IMR-90 (cell line): ENCODE data around the gene RMC1. TPM values are rescaled to one million over a fixed set of nuclear protein-coding genes. Genes with fewer than 3 reads are reported as not detected.

Experiments
- ATAC-seq: fragments of 200-7000 bp; cut with Tn5 transposase; 2 replicates; pipeline ENCODE4 v1.9.1; 2020; ENCODE audit warnings: low read depth, mild to moderate bottlenecking, moderate library complexity
- BruUV-seq: library from RNA; stranded (reverse); fragments of 400-500 nt; replicated peaks from 2 replicates; lab custom pipeline; 2021; lab: Mats Ljungman, UMichigan
- CTCF ChIA-PET: fragments of 300-600 bp; formaldehyde crosslinking; extraction: SDS; loops from one replicate; lab custom pipeline; 2021; ENCODE audit warnings: antibody characterized with exemption; lab: Yijun Ruan, JAX
- POLR2A ChIA-PET: fragments of 300-600 bp; sonication (Branson Sonifier 250); formaldehyde crosslinking; loops from one replicate; lab custom pipeline; 2022; ENCODE audit warnings: antibody characterized with exemption; ENCODE audit not compliant: unreplicated experiment; lab: Charles Lee
- DNase-seq: peaks from one replicate; pipeline ENCODE4 v3.0.0; 2013
- H2AFZ ChIP-seq: replicated peaks from 2 replicates; pipeline ENCODE3; 2013; ENCODE audit warnings: low read length, mild to moderate bottlenecking; ENCODE audit not compliant: poor library complexity
- H2AK5ac ChIP-seq: 2 replicates; pipeline ENCODE4 v1.6.1; 2013; ENCODE audit warnings: low read depth, low read length, inconsistent platforms
- H2AK9ac ChIP-seq: replicated peaks from 2 replicates; pipeline ENCODE3; 2013; ENCODE audit warnings: mild to moderate bottlenecking, low read depth, low read length, moderate library complexity; ENCODE audit not compliant: poor library complexity
- H2BK120ac ChIP-seq: 2 replicates; pipeline ENCODE4 v1.6.1; 2013; ENCODE audit warnings: low read depth, low read length, inconsistent platforms
- H2BK15ac ChIP-seq: 3 replicates; pipeline ENCODE4 v1.6.1; 2013; ENCODE audit warnings: low read depth, low read length, inconsistent platforms
- H2BK20ac ChIP-seq: 2 replicates; pipeline ENCODE4 v1.6.1; 2013; ENCODE audit warnings: low read depth, mild to moderate bottlenecking, inconsistent platforms, low read length, moderate library complexity
- H2BK5ac ChIP-seq: 2 replicates; pipeline ENCODE4 v1.6.1; 2013; ENCODE audit warnings: mild to moderate bottlenecking, low read depth, low read length, inconsistent platforms; ENCODE audit not compliant: poor library complexity, severe bottlenecking
- H3K14ac ChIP-seq: replicated peaks from 2 replicates; pipeline ENCODE4 v1.6.1; 2013; ENCODE audit warnings: low read depth, low read length, inconsistent platforms
- H3K18ac ChIP-seq: 2 replicates; pipeline ENCODE4 v1.6.1; 2013; ENCODE audit warnings: low read depth, low read length, control low read depth
- H3K23ac ChIP-seq: 2 replicates; pipeline ENCODE4 v1.6.1; 2013; ENCODE audit warnings: low read depth, low read length, inconsistent platforms
- H3K27ac ChIP-seq: 2 replicates; pipeline ENCODE4 v1.5.1; 2013; ENCODE audit warnings: mild to moderate bottlenecking, control low read depth, low read length; ENCODE audit not compliant: insufficient read depth
- H3K27me3 ChIP-seq: 2 replicates; pipeline ENCODE4 v1.6.1; 2013; ENCODE audit warnings: low read length; ENCODE audit not compliant: control insufficient read depth, insufficient read depth
- H3K36me3 ChIP-seq: 2 replicates; pipeline ENCODE4 v1.6.1; 2013; ENCODE audit warnings: low read length, mixed read lengths; ENCODE audit not compliant: control insufficient read depth, insufficient read depth
- H3K4ac ChIP-seq: 2 replicates; pipeline ENCODE4 v1.6.1; 2013; ENCODE audit warnings: low read depth, low read length, inconsistent platforms
- H3K4me1 ChIP-seq: 2 replicates; pipeline ENCODE4 v1.6.1; 2013; ENCODE audit warnings: low read length, mixed read lengths; ENCODE audit not compliant: control insufficient read depth, insufficient read depth
- H3K4me2 ChIP-seq: 2 replicates; pipeline ENCODE4 v1.6.1; 2013; ENCODE audit warnings: low read depth, mild to moderate bottlenecking, control low read depth, low read length, moderate library complexity
- H3K4me3 ChIP-seq: 2 replicates; pipeline ENCODE4 v1.5.1; 2013; ENCODE audit warnings: low read depth, mild to moderate bottlenecking, control low read depth, low read length, moderate library complexity; ENCODE audit not compliant: insufficient read depth
- H3K56ac ChIP-seq: 2 replicates; pipeline ENCODE4 v1.6.1; 2013; ENCODE audit warnings: low read length, inconsistent platforms; ENCODE audit not compliant: insufficient read depth; ENCODE audit errors: extremely low read depth
- H3K79me1 ChIP-seq, 2 experiments: 2 replicates each; pipeline ENCODE4 v1.6.1; 2013; ENCODE audit warnings: low read length in 2 of 2, inconsistent platforms in 1 of 2, low read depth in 1 of 2
- H3K9ac ChIP-seq: 2 replicates; pipeline ENCODE4 v1.6.1; 2013; ENCODE audit warnings: low read depth, low read length, control low read depth
- H3K9me1 ChIP-seq: 2 replicates; pipeline ENCODE4 v1.6.1; 2013; ENCODE audit warnings: low read length, inconsistent platforms; ENCODE audit not compliant: insufficient read depth
- H3K9me3 ChIP-seq: 2 replicates; pipeline ENCODE4 v1.6.1; 2013; ENCODE audit warnings: low read length; ENCODE audit not compliant: control insufficient read depth, insufficient read depth
- H4K20me1 ChIP-seq: 2 replicates; pipeline ENCODE4 v1.6.1; 2013; ENCODE audit warnings: low read length, inconsistent platforms; ENCODE audit not compliant: insufficient read depth
- H4K5ac ChIP-seq: 2 replicates; pipeline ENCODE4 v1.6.1; 2013; ENCODE audit warnings: mild to moderate bottlenecking, low read depth, low read length, control low read depth
- H4K8ac ChIP-seq, 2 experiments: 2 replicates each; pipeline ENCODE4 v1.6.1; 2013; ENCODE audit warnings: low read depth in 2 of 2, low read length in 2 of 2, control low read depth in 1 of 2, inconsistent platforms in 1 of 2
- H4K91ac ChIP-seq: 2 replicates; pipeline ENCODE4 v1.6.1; 2013; ENCODE audit warnings: low read depth, low read length, inconsistent platforms; ENCODE audit not compliant: insufficient read depth
- CEBPB ChIP-seq: IDR thresholded peaks from 2 replicates; pipeline ENCODE4 v1.6.1; 2012; ENCODE audit warnings: low read depth, low read length, improper control_type of control experiment
- NFE2L2 ChIP-seq: fragments of 150-350 bp; IDR thresholded peaks from 2 replicates; pipeline ENCODE4 v1.6.1; 2016; ENCODE audit warnings: low read depth, mild to moderate bottlenecking, low read length
- WGBS, 2 experiments: methylation state at CpG; one replicate each; pipeline versions ENCODE4 v1.1.5 to v1.1.7; 2013; ENCODE audit warnings: missing lambda C conversion rate in 2 of 2; ENCODE audit not compliant: insufficient read length in 1 of 2; ENCODE audit errors: extremely low coverage in 2 of 2; 5-methylcytosine and 5-hydroxymethylcytosine counted together
- dilution Hi-C: fragments of 300-500 bp; cut with HindIII; formaldehyde crosslinking; loops from one replicate; pipeline ENCODE4 v1.14.3; 2018; ENCODE audit warnings: low sequenced_read_pairs; ENCODE audit not compliant: unreplicated experiment
- in situ Hi-C: fragments of 300-500 bp; cut with MboI; formaldehyde crosslinking; loops from 3 replicates; pipeline ENCODE4 v1.14.3; 2019; ENCODE audit warnings: low sequenced_read_pairs, inconsistent platforms, mixed read lengths
- intact Hi-C: fragments of 100-400 bp; cut with micrococcal nuclease; formaldehyde crosslinking; loops from 2 replicates; pipeline ENCODE4 v1.10.0; 2022
- polyA plus RNA-seq, 3 experiments: library from polyadenylated mRNA; depleted of rRNA; stranded (reverse); fragments of >200 nt; gene quantifications; 2 replicates each; pipeline ENCODE4 v1.2.3, GENCODE V29; 2012; ENCODE audit warnings: low replicate concordance in 1 of 3
- total RNA-seq: library from RNA; depleted of rRNA; stranded (reverse); fragments of >200 nt; gene quantifications from 2 replicates; pipeline ENCODE4 v1.2.3, GENCODE V29; 2012

The RMC1 gene
- total and polyA plus RNA-seq, 2 of the 4 experiments (the other 2 are of a cell fraction), result 14.2 to 18.0 TPM

DNA sequence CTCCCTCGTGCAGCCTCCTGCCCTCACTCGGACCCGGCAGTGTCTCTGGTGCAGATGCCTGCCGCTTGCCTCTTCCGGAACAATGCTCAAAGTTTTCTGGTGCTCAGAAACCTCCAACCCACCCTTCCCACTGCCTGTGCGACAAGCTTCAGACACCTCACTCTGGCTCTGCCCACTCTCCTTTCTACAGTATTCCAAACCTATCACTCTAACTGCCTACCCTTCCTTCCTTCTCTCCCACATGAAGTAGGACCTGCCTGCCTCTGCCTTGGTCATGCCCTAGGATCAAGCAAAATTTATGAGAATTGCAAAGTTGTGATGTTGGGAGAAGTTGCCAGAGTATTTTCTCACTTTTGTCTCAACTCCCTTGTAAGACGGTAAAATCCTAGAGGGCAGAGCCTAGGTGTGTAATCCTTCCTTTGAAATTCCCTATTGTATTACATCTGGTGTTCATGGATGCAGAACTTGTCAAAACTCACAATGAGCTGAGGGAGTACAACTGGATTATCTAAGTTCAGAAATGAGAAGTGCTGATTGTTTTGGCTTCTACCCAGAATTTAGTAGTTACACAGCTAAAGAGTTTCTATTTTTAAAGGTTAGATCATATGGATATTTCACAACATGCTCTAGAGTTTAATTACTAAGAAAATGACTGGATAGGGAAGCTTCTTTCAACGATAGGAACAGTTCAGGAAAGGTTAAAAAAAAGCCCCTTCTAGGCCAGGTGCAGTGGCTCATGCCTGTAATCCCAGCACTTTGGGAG, 75.8 kb downstream of the RMC1 start:
- H3K27me3 ChIP-seq, result peaks cover 5% of the 10 kb centered on the region; the same call in 1 of the 2 replicates
- H4K91ac ChIP-seq, result peak overlapping the region; percentile 31; the same call in 1 of the 2 replicates
- no TSS peak for BruUV-seq
- H3K14ac ChIP-seq, result no peak overlapping the region
- H3K4ac ChIP-seq, result no peak overlapping the region
- no peak overlapping the region for H3K23ac ChIP-seq
- DNase-seq, result peak; percentile 49
- H2BK120ac ChIP-seq, result no peak overlapping the region
- H3K4me2 ChIP-seq, result 0 out of 2 replicates have a peak overlapping the region, but pooled peaks have one; percentile 42
- H2BK5ac ChIP-seq, result no peak overlapping the region
- H3K36me3 ChIP-seq, result peaks cover 8% of the 10 kb centered on the region
- peak overlapping the region; percentile 36; the same call in 1 of the 2 replicates for H2BK20ac ChIP-seq
- H4K5ac ChIP-seq, result no peak overlapping the region
- ATAC-seq, result no peak
- H3K9me3 ChIP-seq, result no peaks in the 10 kb centered on the region
- no peak overlapping the region for H4K8ac ChIP-seq
- no peak for TF ChIP-seq NFE2L2
- TF ChIP-seq CEBPB, result peak; percentile 80
- H3K4me3 ChIP-seq, result no peak overlapping the region
- no peak overlapping the region for H2AFZ ChIP-seq
- no peak overlapping the region for H3K9ac ChIP-seq
- H3K18ac ChIP-seq, result no peak overlapping the region
- ChIA-PET POLR2A (no interaction called here), CTCF (no interaction called here)
- H3K27ac ChIP-seq, result no peak overlapping the region
- H2BK15ac ChIP-seq, result no peak overlapping the region; the same call in 2 of the 3 replicates
- intact Hi-C loops, result no loop called here
- dilution Hi-C loops, result no loop called here
- in situ Hi-C loops, result no loop called here
- peaks cover 26% of the 10 kb centered on the region for H3K9me1 ChIP-seq
- peaks cover 19 to 51% of the 10 kb centered on the region in 2 experiments for H3K79me1 ChIP-seq
- peaks cover 60% of the 10 kb centered on the region for H4K20me1 ChIP-seq
- H2AK9ac ChIP-seq, result no peak overlapping the region
- H3K56ac ChIP-seq, result no peak overlapping the region
- H2AK5ac ChIP-seq, result peak overlapping the region; percentile 3; the same call in 1 of the 2 replicates
- peaks cover 9% of the 10 kb centered on the region for H3K4me1 ChIP-seq
- 96% methylated on average over 6 of the region's 8 CpGs; no CpG with 5 or more reads in 1 of the 2 experiments for WGBS, 2 experiments
